WTC11 (cell line): ENCODE measurements around the gene S100A2. TPM values are rescaled to one million over a fixed set of nuclear protein-coding genes. Genes with fewer than 3 reads are reported as not detected.
"Not testable (repeated sequence)": the region's sequence is repeated elsewhere in the genome, so short reads cannot be mapped to it uniquely, and the experiment has no call there.

Experiments
- ATAC-seq: fragments of 200-7000 bp; cut with Tn5 transposase; 2 replicates; pipeline ENCODE4 v1.10.0; 2021; ENCODE audit warnings: mild to moderate bottlenecking, moderate library complexity
- CTCF ChIA-PET: fragments of 300-600 bp; sonication (Branson Sonifier 250); formaldehyde crosslinking; loops from one replicate; lab custom pipeline; 2021; ENCODE audit warnings: antibody characterized with exemption; lab: Charles Lee
- POLR2A ChIA-PET: fragments of 350-600 bp; sonication (Branson Sonifier 250); formaldehyde crosslinking; loops from one replicate; lab custom pipeline; 2021; ENCODE audit warnings: antibody characterized with exemption; lab: Charles Lee
- DNase-seq: peaks from one replicate; pipeline ENCODE4 v3.0.0; 2021; ENCODE audit warnings: low spot score
- H3K27ac Mint-ChIP-seq: 2 replicates; pipeline ENCODE4 v1.8.0; 2021; ENCODE audit warnings: mixed read lengths
- H3K27me3 Mint-ChIP-seq: 2 replicates; pipeline ENCODE4 v1.8.0; 2021; ENCODE audit warnings: low read depth, mild to moderate bottlenecking, moderate library complexity, mixed read lengths
- H3K36me3 Mint-ChIP-seq: 2 replicates; pipeline ENCODE4 v1.8.0; 2021; ENCODE audit warnings: mixed read lengths
- H3K4me1 Mint-ChIP-seq: 2 replicates; pipeline ENCODE4 v1.8.0; 2022; ENCODE audit warnings: mixed read lengths
- H3K4me3 Mint-ChIP-seq: 2 replicates; pipeline ENCODE4 v1.8.0; 2021; ENCODE audit warnings: mild to moderate bottlenecking, moderate library complexity, mixed read lengths
- H3K9me3 Mint-ChIP-seq: 2 replicates; pipeline ENCODE4 v1.8.0; 2021; ENCODE audit warnings: mixed read lengths
- ARID4B ChIP-seq: sonication (generic); formaldehyde crosslinking; IDR thresholded peaks from 2 replicates; pipeline ENCODE4 v1.8.0; 2023; ENCODE audit warnings: missing genetic modification reagents, mild to moderate bottlenecking, borderline replicate concordance
- ATF2 ChIP-seq: sonication (generic); formaldehyde crosslinking; IDR thresholded peaks from 2 replicates; pipeline ENCODE4 v1.8.1; 2022; ENCODE audit warnings: low read depth, missing genetic modification reagents, borderline replicate concordance
- CTCF ChIP-seq: fragments of 200-600 bp; IDR thresholded peaks from 2 replicates; pipeline ENCODE4 v1.8.0; 2022; ENCODE audit warnings: antibody characterized with exemption
- E2F4 ChIP-seq: sonication (generic); formaldehyde crosslinking; IDR thresholded peaks from 2 replicates; pipeline ENCODE4 v1.8.1; 2022; ENCODE audit warnings: low read depth, mild to moderate bottlenecking, moderate library complexity, missing genetic modification reagents, borderline replicate concordance
- ETV6 ChIP-seq: sonication (generic); formaldehyde crosslinking; IDR thresholded peaks from 2 replicates; pipeline ENCODE4 v1.8.1; 2022; ENCODE audit warnings: mild to moderate bottlenecking, missing genetic modification reagents
- GRHL2 ChIP-seq: fragments of 250-450 bp; sonication (Bioruptor Pico); IDR thresholded peaks from 2 replicates; pipeline ENCODE4 v1.8.0; 2022; ENCODE audit warnings: mild to moderate bottlenecking, moderate library complexity; ENCODE audit not compliant: insufficient replicate concordance, severe bottlenecking
- HMGXB4 ChIP-seq: sonication (generic); formaldehyde crosslinking; IDR thresholded peaks from 2 replicates; pipeline ENCODE4 v1.8.1; 2023; ENCODE audit warnings: mild to moderate bottlenecking, moderate library complexity, missing genetic modification reagents
- SMAD4 ChIP-seq: sonication (generic); formaldehyde crosslinking; IDR thresholded peaks from 2 replicates; pipeline ENCODE4 v1.8.0; 2022; ENCODE audit warnings: mild to moderate bottlenecking, missing genetic modification reagents
- TP53 ChIP-seq: sonication (generic); formaldehyde crosslinking; IDR thresholded peaks from 2 replicates; pipeline ENCODE4 v1.8.1; 2023; ENCODE audit warnings: mild to moderate bottlenecking, missing genetic modification reagents
- ZBTB21 ChIP-seq: sonication (generic); formaldehyde crosslinking; IDR thresholded peaks from 2 replicates; pipeline ENCODE4 v1.8.1; 2023; ENCODE audit warnings: mild to moderate bottlenecking, missing genetic modification reagents, borderline replicate concordance
- total RNA-seq: library from RNA; stranded (reverse); gene quantifications from 3 replicates; pipeline ENCODE4 v1.2.3, GENCODE V29; 2021

Gene S100A2
- total RNA-seq, 1 experiment from 2014 or later = 0.74 TPM

- peaks cover 16% of the 10 kb centered on the region for H3K4me1 Mint-ChIP-seq
- H3K36me3 Mint-ChIP-seq, POLR2A ChIA-PET, CTCF ChIA-PET, H3K9me3 Mint-ChIP-seq, H3K27ac Mint-ChIP-seq, ATAC-seq, H3K27me3 Mint-ChIP-seq, H3K4me3 Mint-ChIP-seq, DNase-seq: not testable (repeated sequence)
These were observed 9.4 kb upstream of the S100A2 start for GRCh38 chr1:153575081-153575491.

GRCh38 chr1:153573351-153573750, 7.7 kb upstream of the S100A2 start:
- DNase-seq (no peak), ATAC-seq (no peak)
- Mint-ChIP-seq H3K9me3 (no peaks in the 10 kb centered on the region), H3K27ac (no peak overlapping the region), H3K4me1 (peaks cover 17% of the 10 kb centered on the region), H3K36me3 (peaks cover 3% of the 10 kb centered on the region; the same call in 1 of the 2 replicates), H3K27me3 (peaks cover 2% of the 10 kb centered on the region; the same call in 1 of the 2 replicates), H3K4me3 (no peak overlapping the region)
- CTCF ChIA-PET = interaction anchor here (1.3 to 6.1 kb wide), 14 partner anchors 7 to 202 kb away, joined by 3 to 188 read pairs (median 8); partner anchors contain the start of genes S100A1, S100A13, S100A14 and S100A16
- POLR2A ChIA-PET = interaction anchor here (1.3 to 2.5 kb wide), 3 partner anchors 43 to 61 kb away, joined by 5 to 9 read pairs (median 5); partner anchors contain the start of genes CHTOP, S100A13 and S100A14
- TF ChIP-seq ZBTB21 (CRISPR knock-in tag) (no peak), ARID4B (CRISPR knock-in tag) (no peak)

GRCh38 chr1:153572569-153573015, 6.9 kb upstream of the S100A2 start:
- H3K27ac Mint-ChIP-seq = no peak overlapping the region
- peaks cover 3% of the 10 kb centered on the region; the same call in 1 of the 2 replicates for H3K36me3 Mint-ChIP-seq
- peaks cover 17% of the 10 kb centered on the region for H3K4me1 Mint-ChIP-seq
- no peak overlapping the region for H3K4me3 Mint-ChIP-seq
- peaks cover 2% of the 10 kb centered on the region; the same call in 1 of the 2 replicates for H3K27me3 Mint-ChIP-seq
- CTCF ChIA-PET = interaction anchor here (0.5 to 6.1 kb wide), 37 partner anchors 8 to 1496 kb away, joined by 3 to 188 read pairs (median 5); partner anchors contain the start of genes CHTOP, S100A1, S100A13 and S100A14
- POLR2A ChIA-PET = interaction anchor here (1.3 to 2.5 kb wide), 3 partner anchors 43 to 61 kb away, joined by 5 to 9 read pairs (median 5); partner anchors contain the start of genes CHTOP, S100A13 and S100A14
- TF ChIP-seq ATF2 (CRISPR knock-in tag) = no peak
- peak; percentile 30 for TF ChIP-seq CTCF
- TF ChIP-seq, all 79 proteins: peak for 1
- H3K9me3 Mint-ChIP-seq = no peaks in the 10 kb centered on the region
- DNase-seq (peak; percentile 73), ATAC-seq (peak; percentile 77)

- H3K27me3 Mint-ChIP-seq = peaks cover 2% of the 10 kb centered on the region; the same call in 1 of the 2 replicates
- no peaks in the 10 kb centered on the region for H3K9me3 Mint-ChIP-seq
- no peak overlapping the region for H3K4me3 Mint-ChIP-seq
- ChIA-PET POLR2A (interaction anchor here (2.5 kb wide), 1 partner anchor 62 kb away, joined by 9 read pairs; the partner anchor contains the start of gene CHTOP), CTCF (interaction anchor here (0.7 to 6.1 kb wide), 24 partner anchors 9 to 279 kb away, joined by 3 to 188 read pairs (median 6); partner anchors contain the start of genes CHTOP, S100A1, S100A13 and S100A14)
- peaks cover 22% of the 10 kb centered on the region for H3K4me1 Mint-ChIP-seq
- TF ChIP-seq SMAD4 (no peak), GRHL2 (no peak), E2F4 (CRISPR knock-in tag) (no peak), TP53 (CRISPR knock-in tag) (no peak), HMGXB4 (CRISPR knock-in tag) (no peak), ETV6 (CRISPR knock-in tag) (no peak)
- DNase-seq = no peak
- H3K27ac Mint-ChIP-seq = no peak overlapping the region
- peaks cover 3% of the 10 kb centered on the region; the same call in 1 of the 2 replicates for H3K36me3 Mint-ChIP-seq
- no peak for ATAC-seq
These were observed 6.1 kb upstream of the S100A2 start for GRCh38 chr1:153571706-153572105.
